HG02571 (cell line): ENCODE measurements around the gene ASB9.
"Not testable (repeated sequence)": the region's sequence is repeated elsewhere in the genome, so short reads cannot be mapped to it uniquely, and the experiment has no call there.

Experiments
- ATAC-seq: cut with Tn5 transposase; IDR thresholded peaks from one replicate; pipeline ENCODE4 v1.9.1; 2021; ENCODE audit warnings: mild to moderate bottlenecking, moderate library complexity; ENCODE audit not compliant: unreplicated experiment

The ASB9 gene

GRCh38 chrX:15242899-15243555 is 26.9 kb downstream of the ASB9 start:
- ATAC-seq, result no peak

GRCh38 chrX:15241301-15241700 is 28.6 kb downstream of the ASB9 start:
- no peak for ATAC-seq

GRCh38 chrX:15240414-15240813 is 29.5 kb downstream of the ASB9 start:
- no peak for ATAC-seq

- ATAC-seq, result no peak
Measured at GRCh38 chrX:15236146-15236545, 33.7 kb downstream of the ASB9 start.

GRCh38 chrX:15235001-15235400 is 34.9 kb downstream of the ASB9 start:
- no peak for ATAC-seq

GRCh38 chrX:15233416-15234015 is 36.4 kb downstream of the ASB9 start:
- no peak for ATAC-seq

GRCh38 chrX:15224747-15225146 is 45.1 kb downstream of the ASB9 start:
- no peak for ATAC-seq

GRCh38 chrX:15221321-15221720 is 48.6 kb downstream of the ASB9 start:
- no peak for ATAC-seq

GRCh38 chrX:15217161-15217560 is 52.7 kb downstream of the ASB9 start:
- no peak for ATAC-seq

GRCh38 chrX:15216280-15216679 is 53.6 kb downstream of the ASB9 start:
- no peak for ATAC-seq

GRCh38 chrX:15215366-15215765 is 54.5 kb downstream of the ASB9 start:
- ATAC-seq, result no peak

GRCh38 chrX:15214588-15214987 is 55.3 kb downstream of the ASB9 start:
- no peak for ATAC-seq

GRCh38 chrX:15209096-15209495 is 60.8 kb downstream of the ASB9 start:
- no peak for ATAC-seq

GRCh38 chrX:15207994-15208393 is 61.9 kb downstream of the ASB9 start:
- ATAC-seq, result no peak

GRCh38 chrX:15207384-15207783 is 62.5 kb downstream of the ASB9 start:
- ATAC-seq, result no peak

- no peak for ATAC-seq
Measured at GRCh38 chrX:15206306-15206705, 63.6 kb downstream of the ASB9 start.

- peak; percentile 78 for ATAC-seq
Measured at GRCh38 chrX:15204130-15204751, 65.6 kb downstream of the ASB9 start.

- no peak for ATAC-seq
Measured at GRCh38 chrX:15203694-15204093, 66.2 kb downstream of the ASB9 start.

- no peak for ATAC-seq
Measured at GRCh38 chrX:15202454-15203177, 67.3 kb downstream of the ASB9 start.

- no peak for ATAC-seq
Measured at GRCh38 chrX:15200871-15201270, 69.0 kb downstream of the ASB9 start.

GRCh38 chrX:15198608-15199202 is 71.2 kb downstream of the ASB9 start:
- ATAC-seq, result not testable (repeated sequence)
